Astrocyte (in vitro differentiated cells and primary cell): ENCODE data around the gene OCEL1.

Experiments
- CTCF ChIP-seq: IDR thresholded peaks from 2 replicates; pipeline ENCODE4 v1.5.1; 2011; ENCODE audit warnings: low read depth, mild to moderate bottlenecking, inconsistent platforms, low read length, moderate library complexity; ENCODE audit not compliant: insufficient read depth
- EZH2 ChIP-seq: IDR thresholded peaks from 2 replicates; pipeline ENCODE4 v1.6.1; 2012; ENCODE audit warnings: mild to moderate bottlenecking, low read length, inconsistent platforms; ENCODE audit not compliant: insufficient read depth

GRCh38 chr19:17237747-17238706 is 12.0 kb downstream of the OCEL1 start:
- no peak for TF ChIP-seq EZH2
- TF ChIP-seq CTCF = no peak
